Subcutaneous adipose tissue (tissue), 4 donors: ENCODE results near the gene APBB2. TPM values are rescaled to one million over a fixed set of nuclear protein-coding genes. Genes with fewer than 3 reads are reported as not detected.

ENCODE experiments used
- CTCF ChIP-seq: fragments of 450-650 bp; IDR thresholded peaks from one replicate; pipeline ENCODE4 v1.5.1; 2016; ENCODE audit warnings: low read depth, mild to moderate bottlenecking, control low read depth, antibody characterized with exemption, moderate library complexity
- total RNA-seq, 4 donors: library from RNA; depleted of rRNA; stranded (reverse); fragments of >200 nt; gene quantifications; one replicate each; pipeline ENCODE4 v1.1.0, GENCODE V29; 2016

Gene APBB2
- total RNA-seq, 4 donors from 2014 or later: 55.6 to 181 (median 124) TPM

- TF ChIP-seq CTCF: no peak
Measured at GRCh38 chr4:40881851-40882250, 332.5 kb downstream of the APBB2 start.

DNA sequence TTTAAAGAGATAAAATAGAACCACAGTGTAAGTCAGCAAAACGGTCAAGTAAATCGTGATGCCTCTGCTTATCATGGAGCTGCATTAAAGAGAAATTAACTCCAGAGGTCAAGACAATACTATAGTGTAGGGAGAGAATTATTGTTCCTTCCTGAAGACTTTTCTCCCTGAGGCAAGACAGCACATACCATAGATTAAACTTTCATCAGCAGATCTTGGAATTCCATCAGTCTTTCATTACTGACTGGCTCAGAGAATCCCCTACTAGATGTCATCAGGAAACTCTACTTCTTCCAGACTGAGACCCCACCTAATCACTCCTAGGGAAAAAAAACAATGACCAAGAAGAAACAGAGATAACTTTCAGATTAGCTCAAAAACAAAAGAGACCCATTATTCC lies 333.2 kb downstream of the APBB2 start:
- no peak for TF ChIP-seq CTCF

GRCh38 chr4:40878548-40879055 lies 335.7 kb downstream of the APBB2 start:
- no peak for TF ChIP-seq CTCF

DNA sequence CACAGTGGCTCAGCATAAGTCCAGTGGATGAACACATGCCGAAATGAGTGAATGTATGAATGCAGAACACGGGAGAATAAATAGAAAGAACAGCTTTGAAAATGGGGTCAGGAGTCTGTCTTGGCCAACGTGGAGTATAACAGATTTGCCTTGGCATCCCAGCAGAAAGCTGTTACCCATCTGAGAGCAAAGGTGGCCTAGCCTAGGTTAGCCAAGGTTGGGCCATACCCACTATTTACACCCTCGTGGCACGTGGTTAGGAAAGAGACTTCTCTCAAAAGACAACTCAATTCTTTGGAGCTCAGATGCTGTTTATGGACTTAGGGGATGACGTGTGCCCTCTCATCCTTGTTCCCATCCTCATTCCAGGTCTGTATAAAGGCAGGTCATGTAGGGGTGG lies 337.3 kb downstream of the APBB2 start:
- TF ChIP-seq CTCF: no peak

- no peak for TF ChIP-seq CTCF
Measured at GRCh38 chr4:40875507-40876150, 338.7 kb downstream of the APBB2 start.

- TF ChIP-seq CTCF: no peak
Measured at GRCh38 chr4:40874901-40875300, 339.4 kb downstream of the APBB2 start.

GRCh38 chr4:40874331-40874730 lies 340.0 kb downstream of the APBB2 start:
- TF ChIP-seq CTCF: no peak
